Endothelial cell of umbilical vein (primary cell): ENCODE measurements around the gene KYNU. TPM values are rescaled to one million over a fixed set of nuclear protein-coding genes. Genes with fewer than 3 reads are reported as not detected.

ENCODE experiments used
- BruUV-seq: library from RNA; stranded (reverse); fragments of 400-500 nt; replicated peaks from 2 replicates; lab custom pipeline; 2021; lab: Mats Ljungman, UMichigan
- CTCF ChIA-PET: fragments of 300-600, 350-600 bp; sonication (Branson Sonifier 250); formaldehyde crosslinking; loops from one replicate; lab custom pipeline; 2021; ENCODE audit warnings: antibody characterized with exemption, inconsistent platforms; lab: Charles Lee
- POLR2A ChIA-PET: fragments of 300-600, 350-600 bp; sonication (Branson Sonifier 250); formaldehyde crosslinking; loops from one replicate; lab custom pipeline; 2021; ENCODE audit warnings: antibody characterized with exemption, inconsistent platforms; lab: Charles Lee
- DNase-seq: peaks from one replicate; pipeline ENCODE4 v3.0.0-alpha.2; 2011; ENCODE audit warnings: low read depth, low spot score
- FAIRE-seq: peaks from 2 replicates; lab custom pipeline; 2011; peaks lifted over from hg19 to GRCh38; lab: Jason Lieb, UNC
- H2AFZ ChIP-seq: 2 replicates; pipeline ENCODE4 v1.6.0; 2012; ENCODE audit warnings: low read depth, low read length, control low read depth, inconsistent platforms
- H3K27ac ChIP-seq: 2 replicates; pipeline ENCODE4 v1.5.1; 2011; ENCODE audit warnings: low read depth, mild to moderate bottlenecking, control low read depth, low read length, moderate library complexity; ENCODE audit not compliant: insufficient read depth
- H3K27me3 ChIP-seq, 2 experiments: 2 replicates each; pipeline versions ENCODE4 v1.6.0 to v1.6.1; 2011; ENCODE audit warnings: low read length in 2 of 2, mixed read lengths in 1 of 2; ENCODE audit not compliant: control insufficient read depth in 2 of 2, insufficient read depth in 2 of 2
- H3K36me3 ChIP-seq, 2 experiments: 2 replicates in 1 of 2; 3 replicates in 1 of 2; pipeline ENCODE4 v1.5.1; 2011; ENCODE audit warnings: low read length in 2 of 2, mild to moderate bottlenecking in 1 of 2, moderate library complexity in 1 of 2; ENCODE audit not compliant: control insufficient read depth in 2 of 2, insufficient read depth in 2 of 2; ENCODE audit errors: extremely low read depth in 1 of 2
- H3K4me1 ChIP-seq: 3 replicates; pipeline ENCODE4 v1.5.1; 2011; ENCODE audit warnings: mild to moderate bottlenecking, low read length; ENCODE audit not compliant: control insufficient read depth, insufficient read depth; ENCODE audit errors: extremely low read depth
- H3K4me2 ChIP-seq: 2 replicates; pipeline ENCODE4 v1.6.1; 2011; ENCODE audit warnings: low read length, control low read depth, mixed read lengths; ENCODE audit not compliant: insufficient read depth
- H3K4me3 ChIP-seq, 3 experiments: fragments of 200-600 bp in 1 of 3; sonication (generic), shearing (Covaris generic) in 1 of 3; replicated peaks in 1 of 3; 2 replicates each; pipeline ENCODE4 v1.5.1; 2011 to 2016; ENCODE audit warnings: control low read depth in 3 of 3, low read length in 3 of 3, mild to moderate bottlenecking in 2 of 3, inconsistent platforms in 1 of 3, low read depth in 1 of 3, moderate library complexity in 1 of 3; ENCODE audit not compliant: insufficient read depth in 1 of 3
- H3K79me2 ChIP-seq: 2 replicates; pipeline ENCODE4 v1.6.0; 2012; ENCODE audit warnings: low read length, inconsistent platforms; ENCODE audit not compliant: control insufficient read depth, insufficient read depth
- H3K9ac ChIP-seq: replicated peaks from 2 replicates; pipeline ENCODE3; 2011; ENCODE audit warnings: low read length, control low read depth; ENCODE audit not compliant: insufficient read depth; ENCODE audit errors: extremely low read depth
- H3K9me1 ChIP-seq: replicated peaks from 3 replicates; pipeline ENCODE4 v1.6.0; 2011; ENCODE audit warnings: mild to moderate bottlenecking, low read length; ENCODE audit not compliant: control insufficient read depth, insufficient read depth; ENCODE audit errors: extremely low read depth
- H3K9me3 ChIP-seq: replicated peaks from 2 replicates; pipeline ENCODE4 v1.5.1; 2012; ENCODE audit warnings: low read length, inconsistent platforms; ENCODE audit not compliant: control insufficient read depth, insufficient read depth
- H4K20me1 ChIP-seq: replicated peaks from 2 replicates; pipeline ENCODE3; 2011; ENCODE audit warnings: mild to moderate bottlenecking, low read length; ENCODE audit not compliant: control insufficient read depth, insufficient read depth; ENCODE audit errors: extremely low read depth
- CTCF ChIP-seq, 2 donors: IDR thresholded peaks; 1 replicate in 1 of 2; 2 replicates in 1 of 2; pipeline ENCODE4 v1.5.1; 2011; ENCODE audit warnings: low read length in 2 of 2, mild to moderate bottlenecking in 2 of 2, moderate library complexity in 2 of 2, control low read depth in 1 of 2, inconsistent platforms in 1 of 2, low read depth in 1 of 2; ENCODE audit not compliant: insufficient read depth in 1 of 2; ENCODE audit errors: extremely low read depth in 1 of 2
- EZH2 ChIP-seq: IDR thresholded peaks from 2 replicates; pipeline ENCODE4 v1.6.1; 2012; ENCODE audit warnings: borderline replicate concordance, low read depth, mild to moderate bottlenecking, moderate library complexity, low read length, inconsistent platforms; ENCODE audit not compliant: severe bottlenecking
- FOS ChIP-seq: IDR thresholded peaks from 2 replicates; pipeline ENCODE4 v1.6.1; 2011; ENCODE audit warnings: mild to moderate bottlenecking, low read length, moderate library complexity, borderline replicate concordance; ENCODE audit not compliant: insufficient read depth
- GATA2 ChIP-seq: IDR thresholded peaks from 2 replicates; pipeline ENCODE4 v1.7.0; 2011; ENCODE audit warnings: low read depth, mild to moderate bottlenecking, moderate library complexity, mixed read lengths, low read length; ENCODE audit not compliant: insufficient read length, insufficient read depth
- JUN ChIP-seq: IDR thresholded peaks from 2 replicates; pipeline ENCODE4 v1.6.1; 2011; ENCODE audit warnings: borderline replicate concordance, low read depth; ENCODE audit not compliant: insufficient read length, insufficient read depth
- MAX ChIP-seq: IDR thresholded peaks from 2 replicates; pipeline ENCODE4 v1.6.1; 2011; ENCODE audit not compliant: insufficient read depth, insufficient read length
- MYC ChIP-seq: IDR thresholded peaks from one replicate; pipeline ENCODE4 v1.6.1; 2011; ENCODE audit warnings: mild to moderate bottlenecking, low read depth, low read length
- POLR2A ChIP-seq: IDR thresholded peaks from 2 replicates; pipeline ENCODE4 v1.6.1; 2012; ENCODE audit warnings: low read depth, mild to moderate bottlenecking, control low read depth, low read length
- POLR2AphosphoS5 ChIP-seq: IDR thresholded peaks from 2 replicates; pipeline ENCODE4 v1.6.1; 2012; ENCODE audit warnings: low read depth, mild to moderate bottlenecking, control low read depth, low read length, moderate library complexity; ENCODE audit not compliant: insufficient read depth
- dilution Hi-C: fragments of 300-500 bp; cut with MboI; formaldehyde crosslinking; loops from one replicate; pipeline ENCODE4 v1.15.0; 2019; ENCODE audit warnings: low sequenced_read_pairs; ENCODE audit not compliant: extremely low pct_ligation_motif_present
- intact Hi-C: fragments of 100-400 bp; cut with micrococcal nuclease; formaldehyde crosslinking; loops from one replicate; pipeline ENCODE4 v1.10.0; 2022
- polyA plus RNA-seq, 4 experiments: library from polyadenylated mRNA; depleted of rRNA in 3 of 4; stranded (reverse) in 3 of 4; unstranded in 1 of 4; fragments of >200 nt; gene quantifications; 2 replicates each; pipeline versions ENCODE4 v1.2.1 to v1.2.3, GENCODE V29; 2011 to 2012; ENCODE audit warnings: missing spikeins in 1 of 4
- total RNA-seq: library from RNA; stranded (reverse); gene quantifications from 2 replicates; pipeline ENCODE4 v1.2.3, GENCODE V29; 2021

The KYNU gene
- total and polyA plus RNA-seq, 2 donors (not counting 3 experiments of a cell fraction or from before 2014, with no cell fraction given): 0.04 TPM; not detected in 1

- FAIRE-seq: no peak
- Histone ChIP-seq H3K4me3 (no peak overlapping the region), H2AFZ (no peak overlapping the region), H3K9me3 (no peaks in the 10 kb centered on the region), H3K27me3 (peaks cover 0 to 2% of the 10 kb centered on the region in 2 experiments), H3K4me2 (no peak overlapping the region), H3K79me2 (no peaks in the 10 kb centered on the region), H3K9me1 (no peaks in the 10 kb centered on the region), H3K9ac (no peak overlapping the region), H3K4me1 (peaks cover 9% of the 10 kb centered on the region), H3K36me3 (no peaks in the 10 kb centered on the region), H3K27ac (no peak overlapping the region), H4K20me1 (no peaks in the 10 kb centered on the region)
- BruUV-seq: no TSS peak
- TF ChIP-seq POLR2AphosphoS5 (no peak), MYC (no peak), JUN (no peak), FOS (no peak), CTCF (IDR thresholded peaks at IDR 0.05; ENCODE audit: extremely low read depth in 1 of 2, insufficient read depth in 1 of 2, low read depth in 1 of 2, low read length in 2 of 2) (no peak), POLR2A (no peak), GATA2 (no peak), MAX (no peak), EZH2 (no peak)
- no peak for DNase-seq
- POLR2A ChIA-PET: no interaction called here
- intact Hi-C loops: no loop called here
- dilution Hi-C loops: no loop called here
- CTCF ChIA-PET: interaction anchor here (1.2 to 1.9 kb wide), 2 partner anchors 24 to 53 kb away, joined by 3 to 10 read pairs; no protein-coding TSS in a partner anchor
Measured at GRCh38 chr2:143087033-143087432, 209.6 kb downstream of the KYNU start.
